Loucy (cell line): ENCODE measurements around the gene ARID2.

ENCODE experiments used
- EZH2phosphoT487 ChIP-seq: fragments of 200-600 bp; IDR thresholded peaks from 2 replicates; pipeline ENCODE4 v1.6.1; 2018; ENCODE audit warnings: antibody characterized with exemption, mild to moderate bottlenecking, moderate library complexity, borderline replicate concordance
- TF ChIP-seq, protein P1 (sequence below): fragments of 200-600 bp; sonication (generic); conservative IDR thresholded peaks from 2 replicates; pipeline ENCODE4 v1.5.1; 2014; ENCODE audit warnings: mild to moderate bottlenecking, antibody characterized with exemption, low read length

DNA sequence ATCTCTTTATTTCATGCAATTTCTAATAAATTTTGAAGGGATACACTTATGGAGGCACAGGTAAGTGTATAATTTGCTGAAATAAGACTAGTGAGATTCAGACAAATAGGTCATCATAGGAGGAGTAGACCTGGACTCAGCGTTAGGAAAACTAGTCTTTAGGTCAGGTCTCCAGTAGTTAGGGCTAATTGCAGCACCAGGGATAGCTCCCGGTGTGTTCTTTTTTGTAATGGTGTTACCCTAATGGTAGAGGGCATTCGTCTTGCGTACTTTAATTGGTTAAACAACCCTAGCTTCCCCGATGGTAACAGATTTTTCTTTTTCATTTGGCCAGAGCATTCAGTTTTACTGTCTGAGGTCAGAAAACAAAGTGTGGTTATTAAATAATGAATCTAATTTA lies 64.9 kb downstream of the ARID2 start:
- TF ChIP-seq, protein P1, sequence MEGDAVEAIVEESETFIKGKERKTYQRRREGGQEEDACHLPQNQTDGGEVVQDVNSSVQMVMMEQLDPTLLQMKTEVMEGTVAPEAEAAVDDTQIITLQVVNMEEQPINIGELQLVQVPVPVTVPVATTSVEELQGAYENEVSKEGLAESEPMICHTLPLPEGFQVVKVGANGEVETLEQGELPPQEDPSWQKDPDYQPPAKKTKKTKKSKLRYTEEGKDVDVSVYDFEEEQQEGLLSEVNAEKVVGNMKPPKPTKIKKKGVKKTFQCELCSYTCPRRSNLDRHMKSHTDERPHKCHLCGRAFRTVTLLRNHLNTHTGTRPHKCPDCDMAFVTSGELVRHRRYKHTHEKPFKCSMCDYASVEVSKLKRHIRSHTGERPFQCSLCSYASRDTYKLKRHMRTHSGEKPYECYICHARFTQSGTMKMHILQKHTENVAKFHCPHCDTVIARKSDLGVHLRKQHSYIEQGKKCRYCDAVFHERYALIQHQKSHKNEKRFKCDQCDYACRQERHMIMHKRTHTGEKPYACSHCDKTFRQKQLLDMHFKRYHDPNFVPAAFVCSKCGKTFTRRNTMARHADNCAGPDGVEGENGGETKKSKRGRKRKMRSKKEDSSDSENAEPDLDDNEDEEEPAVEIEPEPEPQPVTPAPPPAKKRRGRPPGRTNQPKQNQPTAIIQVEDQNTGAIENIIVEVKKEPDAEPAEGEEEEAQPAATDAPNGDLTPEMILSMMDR: no peak
- no peak for TF ChIP-seq EZH2phosphoT487
